GM18873 (cell line): ENCODE measurements around the gene OAS1.

ENCODE experiments used
- ATAC-seq: cut with Tn5 transposase; IDR thresholded peaks from one replicate; pipeline ENCODE4 v1.9.1; 2021; ENCODE audit warnings: mild to moderate bottlenecking, moderate library complexity, moderate number of reproducible peaks; ENCODE audit not compliant: unreplicated experiment, low FRiP score

Gene OAS1

DNA sequence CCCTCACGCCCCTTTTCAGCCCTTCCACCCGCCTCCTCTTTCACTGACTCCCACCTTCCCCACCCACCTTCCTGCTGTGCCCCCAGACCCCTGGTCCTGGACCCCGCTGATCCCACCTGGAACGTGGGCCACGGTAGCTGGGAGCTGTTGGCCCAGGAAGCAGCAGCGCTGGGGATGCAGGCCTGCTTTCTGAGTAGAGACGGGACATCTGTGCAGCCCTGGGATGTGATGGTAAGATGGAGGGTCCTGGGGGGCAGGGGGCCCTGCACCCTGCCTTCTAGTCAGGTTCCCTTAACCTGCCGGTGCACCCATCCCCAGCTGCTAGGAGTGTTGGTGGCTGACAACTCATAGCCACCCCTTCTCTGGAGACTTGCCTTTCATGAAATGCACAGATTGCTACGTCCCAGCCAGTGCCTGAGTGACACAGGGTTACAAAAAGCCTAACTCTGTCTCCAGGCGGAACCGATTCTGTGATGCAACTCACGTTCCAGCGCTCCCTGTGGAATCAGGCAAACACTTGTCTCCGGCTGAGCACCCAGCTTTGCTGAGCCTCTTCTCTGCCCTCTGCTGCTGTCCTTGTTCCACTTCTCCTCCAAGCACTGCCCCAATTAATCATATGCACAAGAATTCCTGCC lies 56.6 kb downstream of the OAS1 start:
- no peak for ATAC-seq

DNA sequence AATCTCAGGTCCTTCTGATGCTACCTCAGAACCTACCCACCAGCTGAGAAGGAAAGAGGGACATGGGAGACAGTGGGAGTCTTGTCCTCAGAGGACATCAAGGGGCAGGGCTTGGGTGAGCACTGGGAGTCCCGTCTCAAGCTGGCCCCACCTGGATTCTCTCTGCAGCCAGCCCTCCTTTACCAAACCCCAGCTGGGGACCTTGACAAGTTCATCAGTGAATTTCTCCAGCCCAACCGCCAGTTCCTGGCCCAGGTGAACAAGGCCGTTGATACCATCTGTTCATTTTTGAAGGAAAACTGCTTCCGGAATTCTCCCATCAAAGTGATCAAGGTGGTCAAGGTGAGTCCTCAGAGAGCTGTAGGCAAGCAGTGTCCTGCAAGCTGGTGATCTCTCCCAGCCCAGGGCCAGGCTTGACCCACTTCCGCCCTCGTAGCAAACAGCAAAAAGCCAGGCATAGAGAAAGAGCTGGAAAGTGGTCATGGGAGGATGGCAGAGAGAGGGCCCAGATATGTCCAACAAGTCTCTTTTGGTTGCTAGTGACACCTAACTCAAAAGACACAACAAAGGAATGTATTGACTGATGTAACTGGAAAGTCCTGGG lies 57.4 kb downstream of the OAS1 start:
- ATAC-seq = no peak

DNA sequence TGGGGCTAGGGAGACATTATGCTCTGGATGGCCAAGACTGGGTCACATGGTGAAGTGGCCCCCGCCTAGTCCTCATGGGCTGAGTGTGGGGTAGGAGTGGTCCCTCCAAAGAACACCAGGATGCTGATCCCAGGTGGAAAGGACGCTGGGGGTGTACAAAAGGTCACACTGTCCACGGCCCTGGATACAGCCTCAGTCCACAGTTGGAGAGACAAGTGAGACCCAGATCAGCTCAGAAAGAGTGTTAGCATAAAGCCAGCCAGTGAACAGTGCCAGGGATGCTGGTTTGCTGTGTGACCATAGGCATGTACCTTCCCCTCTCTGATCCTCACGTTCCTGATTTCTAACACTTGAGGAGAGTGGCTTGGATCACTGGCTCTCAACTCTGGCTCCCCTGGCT lies 58.2 kb downstream of the OAS1 start:
- ATAC-seq = no peak

DNA sequence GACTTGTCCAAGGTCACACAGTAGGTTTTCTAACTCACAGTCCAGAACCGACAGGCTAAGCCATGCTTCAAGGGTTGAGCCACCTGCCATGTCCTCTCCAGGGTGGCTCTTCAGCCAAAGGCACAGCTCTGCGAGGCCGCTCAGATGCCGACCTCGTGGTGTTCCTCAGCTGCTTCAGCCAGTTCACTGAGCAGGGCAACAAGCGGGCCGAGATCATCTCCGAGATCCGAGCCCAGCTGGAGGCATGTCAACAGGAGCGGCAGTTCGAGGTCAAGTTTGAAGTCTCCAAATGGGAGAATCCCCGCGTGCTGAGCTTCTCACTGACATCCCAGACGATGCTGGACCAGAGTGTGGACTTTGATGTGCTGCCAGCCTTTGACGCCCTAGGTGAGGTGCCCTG lies 58.9 kb downstream of the OAS1 start:
- no peak for ATAC-seq

DNA sequence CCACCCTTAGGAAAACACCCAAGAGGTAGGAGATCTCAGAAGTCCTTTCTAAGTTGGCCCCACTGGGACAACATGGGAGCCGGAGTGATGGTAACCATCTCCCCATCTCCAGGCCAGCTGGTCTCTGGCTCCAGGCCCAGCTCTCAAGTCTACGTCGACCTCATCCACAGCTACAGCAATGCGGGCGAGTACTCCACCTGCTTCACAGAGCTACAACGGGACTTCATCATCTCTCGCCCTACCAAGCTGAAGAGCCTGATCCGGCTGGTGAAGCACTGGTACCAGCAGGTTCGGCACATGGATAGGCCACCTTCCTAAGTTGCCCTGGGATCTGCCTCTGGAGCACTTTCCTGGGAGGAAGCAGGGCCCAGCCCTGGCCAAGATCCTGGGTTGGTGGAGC lies 60.5 kb downstream of the OAS1 start:
- ATAC-seq = no peak

DNA sequence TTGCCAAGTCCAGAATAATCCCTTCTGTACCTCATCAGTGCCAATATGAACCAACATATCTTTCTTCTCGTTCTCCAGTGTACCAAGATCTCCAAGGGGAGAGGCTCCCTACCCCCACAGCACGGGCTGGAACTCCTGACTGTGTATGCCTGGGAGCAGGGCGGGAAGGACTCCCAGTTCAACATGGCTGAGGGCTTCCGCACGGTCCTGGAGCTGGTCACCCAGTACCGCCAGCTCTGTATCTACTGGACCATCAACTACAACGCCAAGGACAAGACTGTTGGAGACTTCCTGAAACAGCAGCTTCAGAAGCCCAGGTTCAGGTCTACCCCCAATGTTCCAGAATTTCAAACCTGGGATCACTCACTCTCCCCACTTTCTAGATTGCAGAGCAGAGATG lies 61.1 kb downstream of the OAS1 start:
- no peak for ATAC-seq
